Vagina (tissue), 2 donors: ENCODE data around the gene ANGEL1.

Experiments used
- POLR2A ChIP-seq, 2 donors: fragments of 450-650 bp; IDR thresholded peaks; one replicate each; pipeline ENCODE4 v1.6.1; 2017; ENCODE audit warnings: antibody characterized with exemption in 2 of 2, mild to moderate bottlenecking in 2 of 2, moderate library complexity in 2 of 2
- POLR2AphosphoS5 ChIP-seq, 2 donors: sonication (generic); formaldehyde crosslinking; IDR thresholded peaks; one replicate each; pipeline ENCODE4 v1.9.0; 2017; ENCODE audit warnings: antibody characterized with exemption in 2 of 2, mild to moderate bottlenecking in 2 of 2, low read depth in 1 of 2; ENCODE audit not compliant: insufficient read depth in 1 of 2
- TF ChIP-seq, protein P1 (sequence below), 3 experiments: fragments of 450-650 bp in 2 of 3; fragments of 200-600 bp in 1 of 3; sonication (generic) in 1 of 3; IDR thresholded peaks; one replicate each; pipeline ENCODE4 v1.5.1; 2017 to 2019; ENCODE audit warnings: antibody characterized with exemption in 3 of 3, mild to moderate bottlenecking in 2 of 3, moderate library complexity in 2 of 3

GRCh38 chr14:76777721-76778120 lies 35.0 kb downstream of the ANGEL1 start:
- TF ChIP-seq POLR2A (IDR thresholded peaks at IDR 0.05): no peak
- TF ChIP-seq, protein P1, sequence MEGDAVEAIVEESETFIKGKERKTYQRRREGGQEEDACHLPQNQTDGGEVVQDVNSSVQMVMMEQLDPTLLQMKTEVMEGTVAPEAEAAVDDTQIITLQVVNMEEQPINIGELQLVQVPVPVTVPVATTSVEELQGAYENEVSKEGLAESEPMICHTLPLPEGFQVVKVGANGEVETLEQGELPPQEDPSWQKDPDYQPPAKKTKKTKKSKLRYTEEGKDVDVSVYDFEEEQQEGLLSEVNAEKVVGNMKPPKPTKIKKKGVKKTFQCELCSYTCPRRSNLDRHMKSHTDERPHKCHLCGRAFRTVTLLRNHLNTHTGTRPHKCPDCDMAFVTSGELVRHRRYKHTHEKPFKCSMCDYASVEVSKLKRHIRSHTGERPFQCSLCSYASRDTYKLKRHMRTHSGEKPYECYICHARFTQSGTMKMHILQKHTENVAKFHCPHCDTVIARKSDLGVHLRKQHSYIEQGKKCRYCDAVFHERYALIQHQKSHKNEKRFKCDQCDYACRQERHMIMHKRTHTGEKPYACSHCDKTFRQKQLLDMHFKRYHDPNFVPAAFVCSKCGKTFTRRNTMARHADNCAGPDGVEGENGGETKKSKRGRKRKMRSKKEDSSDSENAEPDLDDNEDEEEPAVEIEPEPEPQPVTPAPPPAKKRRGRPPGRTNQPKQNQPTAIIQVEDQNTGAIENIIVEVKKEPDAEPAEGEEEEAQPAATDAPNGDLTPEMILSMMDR (IDR thresholded peaks at IDR 0.05): no peak
- TF ChIP-seq POLR2AphosphoS5 (IDR thresholded peaks at IDR 0.05; ENCODE audit: insufficient read depth in 1 of 2, low read depth in 1 of 2): no peak
